ENCODE measurements around the gene SHB. TPM values are rescaled to one million over a fixed set of nuclear protein-coding genes. Genes with fewer than 3 reads are reported as not detected.

The SHB gene
- total RNA-seq, 2 donors from 2014 or later: 41.7 to 57.9 TPM

- Histone ChIP-seq H3K4me3 (no peak overlapping the region), H3K27me3 (replicated peaks; ENCODE audit: insufficient read depth) (no peaks in the 10 kb centered on the region), H3K36me3 (no peaks in the 10 kb centered on the region), H3K9me3 (no peaks in the 10 kb centered on the region), H3K4me1 (ENCODE audit: control insufficient read depth in 1 of 2, low read depth in 2 of 2) (peaks cover 9 to 27% of the 10 kb centered on the region in 2 donors), H3K27ac (no peak overlapping the region)
- DNase-seq (ENCODE audit: low spot score) (no peak), ATAC-seq (ENCODE audit: insufficient number of reproducible peaks, low FRiP score, low read depth) (no peak)
- no peak for TF ChIP-seq CTCF (IDR thresholded peaks at IDR 0.05)
Observed at GRCh38 chr9:37957664-37957953, 111.4 kb downstream of the SHB start.

GRCh38 chr9:37956904-37957663, 111.9 kb downstream of the SHB start:
- Histone ChIP-seq H3K4me3 (no peak overlapping the region), H3K36me3 (no peaks in the 10 kb centered on the region), H3K27me3 (replicated peaks; ENCODE audit: insufficient read depth) (no peaks in the 10 kb centered on the region), H3K9me3 (no peaks in the 10 kb centered on the region), H3K4me1 (ENCODE audit: control insufficient read depth in 1 of 2, low read depth in 2 of 2) (peaks cover 9 to 27% of the 10 kb centered on the region in 2 donors), H3K27ac (no peak overlapping the region)
- no peak for TF ChIP-seq CTCF (IDR thresholded peaks at IDR 0.05)
- ATAC-seq (ENCODE audit: insufficient number of reproducible peaks, low FRiP score, low read depth) (no peak), DNase-seq (ENCODE audit: low spot score) (no peak)

- no peak overlapping the region for H3K27ac ChIP-seq
- H3K36me3 ChIP-seq: no peaks in the 10 kb centered on the region
- no peaks in the 10 kb centered on the region for H3K9me3 ChIP-seq
- DNase-seq (ENCODE audit: low spot score) (no peak), ATAC-seq (ENCODE audit: insufficient number of reproducible peaks, low FRiP score, low read depth) (no peak)
- H3K4me3 ChIP-seq: no peak overlapping the region
- no peaks in the 10 kb centered on the region for H3K27me3 ChIP-seq (replicated peaks; ENCODE audit: insufficient read depth)
- peaks cover 9 to 31% of the 10 kb centered on the region in 2 donors for H3K4me1 ChIP-seq (ENCODE audit: control insufficient read depth in 1 of 2, low read depth in 2 of 2)
- no peak for TF ChIP-seq CTCF (IDR thresholded peaks at IDR 0.05)
Observed at GRCh38 chr9:37956423-37956820, 112.6 kb downstream of the SHB start.

GRCh38 chr9:37955781-37956422, 113.1 kb downstream of the SHB start:
- no peak for DNase-seq (ENCODE audit: low spot score)
- no peak for ATAC-seq (ENCODE audit: insufficient number of reproducible peaks, low FRiP score, low read depth)

More at GRCh38 chr9:37955781-37956422, 113.1 kb downstream of the SHB start:
- no peaks in the 10 kb centered on the region for H3K36me3 ChIP-seq
- H3K9me3 ChIP-seq: no peaks in the 10 kb centered on the region
- no peak for TF ChIP-seq CTCF (IDR thresholded peaks at IDR 0.05)
- H3K4me1 ChIP-seq (ENCODE audit: control insufficient read depth in 1 of 2, low read depth in 2 of 2): peaks cover 9 to 32% of the 10 kb centered on the region in 2 donors
- H3K27ac ChIP-seq: no peak overlapping the region
- H3K27me3 ChIP-seq (replicated peaks; ENCODE audit: insufficient read depth): no peaks in the 10 kb centered on the region
- no peak overlapping the region for H3K4me3 ChIP-seq

Data from thoracic aorta (tissue), 2 donors.